Left cardiac atrium (tissue), 4 donors: Measurements from ENCODE around the gene RNF26. TPM values are rescaled to one million over a fixed set of nuclear protein-coding genes. Genes with fewer than 3 reads are reported as not detected.

ENCODE experiments used
- ATAC-seq, 2 donors: fragments of 200-7000 bp; cut with Tn5 transposase; one replicate each; pipeline ENCODE4 v1.9.1; 2020; ENCODE audit warnings: mild to moderate bottlenecking in 2 of 2, moderate library complexity in 2 of 2
- DNase-seq: peaks from one replicate; pipeline ENCODE4 v3.0.0-alpha.2; 2020
- intact Hi-C, 2 donors: fragments of 100-400 bp; cut with DNase I; formaldehyde crosslinking; loops; one replicate each; pipeline versions ENCODE4 v1.14.1 to v1.15.1; 2022 to 2023
- total RNA-seq, 2 donors: library from RNA; stranded (reverse); fragmentation: NEBNext Ultra II Directional; extraction: Animal tissue kit (Norgen Biotek cat#: 25700); gene quantifications; one replicate each; pipeline ENCODE4 v1.2.1, GENCODE V29; 2021
- donor health status: DM: no; HTN: yes; CAD: no.
- donor health status: DM: no; HTN: yes; CAD: no; lungs with severe emphysema.
- donor health status: DM: yes; HTN: yes; CAD: no.
- donor health status: Dilated cardiomyopathy.

RNF26 gene
- total RNA-seq, 2 donors from 2014 or later = 13.2 to 14.1 TPM

- DNase-seq (no peak), ATAC-seq (no peak)
- intact Hi-C loops = no loop called here
Measured at GRCh38 chr11:119344291-119345010, 10.1 kb downstream of the RNF26 start.

GRCh38 chr11:119345685-119346084 is 11.4 kb downstream of the RNF26 start:
- no peak for ATAC-seq
- no peak for DNase-seq
- intact Hi-C loops = no loop called here

DNA sequence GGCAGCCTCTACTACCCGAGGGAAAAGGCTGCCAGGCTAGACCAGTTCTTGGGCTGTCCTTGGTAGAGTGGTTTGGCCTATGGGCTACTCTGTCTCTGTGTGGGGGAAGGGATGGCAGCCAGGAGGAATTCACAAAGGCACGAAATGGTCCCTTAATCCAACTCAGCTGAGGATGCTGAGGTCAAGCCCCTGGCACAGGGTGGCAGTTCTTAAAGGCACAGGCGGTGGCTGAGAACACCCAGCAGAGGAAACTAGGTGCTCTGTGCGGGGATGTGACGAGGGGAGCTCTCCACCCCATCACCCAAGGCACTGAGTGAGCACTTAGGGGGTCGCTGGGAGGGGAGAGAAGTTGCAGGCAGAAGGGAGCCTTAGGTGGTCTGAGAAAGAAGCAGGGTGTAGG is 12.3 kb downstream of the RNF26 start, which contains the start of gene MFRP:
Gene MFRP (minus strand): TSS at position 101 of the 400 bp plus-strand sequence. CDS start 192 bp downstream, outside the sequence.
- intact Hi-C loops = no loop called here
- DNase-seq = no peak
- ATAC-seq = no peak

- ATAC-seq (peak in 1 of 2 donors; percentile 34), DNase-seq (no peak)
- intact Hi-C loops = no loop called here
Measured at GRCh38 chr11:119347242-119347641, 12.9 kb downstream of the RNF26 start.

DNA sequence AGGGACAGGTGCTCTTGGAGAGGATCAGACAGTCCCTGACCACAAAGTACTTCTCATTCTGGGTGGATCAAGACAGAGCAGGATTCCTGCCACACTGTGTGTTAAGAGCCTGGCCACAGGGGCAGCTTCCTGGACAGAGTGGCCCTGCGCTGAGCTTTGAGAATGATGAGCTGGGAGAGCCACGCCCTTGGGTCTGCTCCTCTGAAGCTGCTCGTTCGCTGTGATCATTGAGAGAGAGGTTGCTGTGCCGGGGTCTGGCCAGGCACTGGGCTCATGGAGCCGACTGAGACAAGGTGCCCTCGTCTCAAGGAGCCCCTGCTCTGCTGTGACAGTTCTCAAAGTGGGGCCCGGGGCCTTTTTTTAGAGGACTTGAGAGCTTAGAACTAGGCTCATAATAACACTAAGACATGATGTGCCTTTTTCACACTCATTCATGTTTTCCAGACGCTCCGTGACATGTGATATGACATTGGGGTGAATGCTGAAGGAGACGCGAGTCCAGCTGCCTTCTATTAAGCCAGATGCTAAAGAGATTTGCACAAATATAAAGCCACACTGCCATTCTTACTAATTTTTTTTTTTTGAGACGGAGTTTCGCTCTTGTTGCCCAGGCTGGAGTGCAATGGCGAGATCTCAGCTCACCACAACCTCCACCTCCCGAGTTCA is 13.7 kb downstream of the RNF26 start:
- intact Hi-C loops = no loop called here
- ATAC-seq = no peak
- no peak for DNase-seq

- ATAC-seq = no peak
- intact Hi-C loops = no loop called here
- DNase-seq = no peak
Measured at GRCh38 chr11:119350302-119350701, 16.0 kb downstream of the RNF26 start.

DNA sequence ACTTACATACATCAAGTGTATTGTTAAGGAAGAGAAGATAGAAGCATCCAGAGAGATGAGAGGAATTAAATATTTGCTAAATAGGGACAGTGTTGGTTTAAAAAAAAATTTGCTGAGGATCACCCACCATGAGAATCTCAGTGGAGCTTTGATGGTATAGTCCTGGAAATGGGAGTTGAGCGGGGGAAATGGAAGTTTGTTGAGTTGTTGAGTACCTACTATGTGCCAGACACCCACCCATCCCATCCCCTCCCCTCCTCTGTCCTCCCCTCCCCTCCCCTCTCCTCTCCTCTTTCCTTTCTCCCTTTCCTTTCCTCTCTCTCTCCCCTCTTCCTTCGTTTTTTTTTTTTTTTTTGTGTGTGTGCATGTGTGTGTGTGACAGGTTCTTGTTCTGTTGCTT is 16.9 kb downstream of the RNF26 start:
- DNase-seq (no peak), ATAC-seq (no peak)
- intact Hi-C loops = no loop called here

GRCh38 chr11:119352857-119353260 is 18.5 kb downstream of the RNF26 start:
- ATAC-seq = peak in 1 of 2 donors; percentile 28
- DNase-seq = peak; percentile 38
- intact Hi-C loops = no loop called here

GRCh38 chr11:119355091-119355843 is 20.9 kb downstream of the RNF26 start:
- ATAC-seq = no peak
- DNase-seq = no peak
- intact Hi-C loops = loop anchor here in 1 of 2 donors (5.0 kb wide), 1 partner anchor 117 kb away; no protein-coding TSS in a partner anchor

DNA sequence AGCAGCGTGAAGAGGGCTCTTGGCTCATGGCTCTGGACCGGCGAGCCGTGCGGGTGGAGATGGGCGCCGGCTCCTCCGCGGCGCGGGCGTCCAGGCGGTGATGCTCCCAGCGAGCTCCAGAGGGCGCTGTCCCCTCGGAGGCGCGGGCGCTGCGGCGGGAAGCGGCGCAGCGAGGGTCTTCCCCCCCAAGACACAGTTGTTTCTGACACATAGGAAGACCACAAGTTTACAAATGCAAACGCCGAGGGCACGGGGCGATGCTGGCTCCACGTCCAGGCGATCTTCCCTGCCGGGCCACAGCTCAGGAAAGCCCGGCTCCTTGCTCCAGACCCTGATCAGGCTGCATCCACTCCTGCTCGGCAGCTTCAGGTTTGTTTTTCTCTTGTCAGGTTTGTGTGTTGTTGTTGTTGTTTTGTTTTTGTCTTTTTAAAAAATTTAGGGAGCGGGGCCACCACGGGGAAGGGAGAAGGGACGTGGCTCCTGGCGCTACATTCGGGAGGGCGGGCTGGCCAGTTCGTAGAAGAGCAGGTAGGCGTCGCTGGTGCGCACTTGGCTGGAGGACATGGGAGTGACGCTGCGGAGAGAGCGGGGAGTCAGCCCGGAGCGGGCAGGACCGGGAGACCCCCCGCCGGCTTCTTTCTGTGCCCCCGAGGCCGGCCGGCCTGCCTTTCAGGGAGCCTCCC is 22.2 kb downstream of the RNF26 start:
- intact Hi-C loops = loop anchor here in 1 of 2 donors (2.0 to 5.0 kb wide), 3 partner anchors 16 to 116 kb away; partner anchors contain the start of gene USP2

DNA sequence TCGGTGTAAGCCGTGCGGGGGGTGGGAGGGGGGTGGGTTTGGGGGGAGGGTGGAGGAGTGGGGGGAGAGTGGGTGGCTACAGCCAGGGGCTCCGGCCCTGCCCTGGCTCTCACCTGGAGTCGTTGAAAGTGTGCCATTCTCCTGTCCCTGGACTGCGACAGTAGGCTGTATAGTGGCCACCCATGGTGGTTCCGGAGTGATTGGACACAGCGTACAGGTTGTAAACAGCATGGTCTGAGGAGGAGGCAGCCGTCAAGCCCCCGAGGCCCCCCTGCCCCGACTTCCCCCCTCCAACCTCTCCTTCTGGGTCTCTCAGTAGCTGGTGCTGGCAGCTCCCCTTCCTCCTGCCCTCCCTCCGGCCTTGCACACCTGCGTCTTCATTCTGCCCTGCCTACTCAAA is 22.7 kb downstream of the RNF26 start:
- DNase-seq (no peak), ATAC-seq (no peak)
- intact Hi-C loops = loop anchor here in 1 of 2 donors (2.0 to 5.0 kb wide), 3 partner anchors 16 to 115 kb away; partner anchors contain the start of gene USP2

More for the DNA sequence above, 22.2 kb downstream of the RNF26 start:
- DNase-seq (peak; percentile 88), ATAC-seq (peak; percentile 79 to 84)

DNA sequence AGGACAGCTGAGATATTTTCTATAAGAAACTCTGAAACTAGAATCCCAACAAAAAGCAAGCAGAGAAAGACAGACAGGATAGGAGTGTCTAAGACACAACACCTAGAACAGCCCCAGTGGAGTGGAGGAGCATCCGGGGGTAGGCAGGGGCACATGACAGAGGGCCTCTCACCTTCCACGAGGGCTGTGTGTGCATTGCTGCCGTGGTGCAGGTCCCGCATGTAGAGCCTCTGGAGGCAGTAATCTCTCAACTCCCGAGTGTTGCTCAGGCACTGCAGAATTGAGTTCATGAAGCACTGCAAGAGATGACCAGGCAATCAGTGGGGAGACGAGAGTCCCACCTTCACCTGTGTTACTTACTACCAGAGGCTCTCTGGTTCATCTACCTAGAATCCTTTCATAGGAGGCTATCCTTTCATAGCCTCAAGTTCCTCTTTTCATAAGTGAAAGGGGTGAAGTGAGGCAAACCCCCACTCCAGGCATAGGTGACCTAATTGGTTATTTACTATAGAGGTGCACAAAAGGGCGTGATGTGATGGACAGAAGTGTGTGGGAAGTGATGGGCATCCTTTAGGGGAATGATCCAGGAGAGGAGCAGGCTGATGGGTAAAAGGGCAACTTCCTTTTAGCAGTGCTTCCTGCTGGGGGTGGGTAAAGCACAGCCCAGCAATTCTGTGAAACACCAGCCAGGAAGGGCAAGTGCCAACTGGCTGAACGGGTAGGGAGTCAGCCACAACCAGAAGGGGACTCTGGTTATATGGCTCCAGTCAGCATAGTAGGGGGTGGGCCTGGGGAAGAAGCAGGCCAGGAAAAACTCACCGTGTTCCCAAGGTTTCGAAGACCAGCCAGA is 25.3 kb downstream of the RNF26 start:
- ATAC-seq (no peak), DNase-seq (no peak)
- intact Hi-C loops = loop anchor here in 1 of 2 donors (5.0 kb wide), 1 partner anchor 113 kb away; no protein-coding TSS in a partner anchor

- DNase-seq = peak; percentile 69
Measured at GRCh38 chr11:119361056-119361787, 26.9 kb downstream of the RNF26 start.

DNA sequence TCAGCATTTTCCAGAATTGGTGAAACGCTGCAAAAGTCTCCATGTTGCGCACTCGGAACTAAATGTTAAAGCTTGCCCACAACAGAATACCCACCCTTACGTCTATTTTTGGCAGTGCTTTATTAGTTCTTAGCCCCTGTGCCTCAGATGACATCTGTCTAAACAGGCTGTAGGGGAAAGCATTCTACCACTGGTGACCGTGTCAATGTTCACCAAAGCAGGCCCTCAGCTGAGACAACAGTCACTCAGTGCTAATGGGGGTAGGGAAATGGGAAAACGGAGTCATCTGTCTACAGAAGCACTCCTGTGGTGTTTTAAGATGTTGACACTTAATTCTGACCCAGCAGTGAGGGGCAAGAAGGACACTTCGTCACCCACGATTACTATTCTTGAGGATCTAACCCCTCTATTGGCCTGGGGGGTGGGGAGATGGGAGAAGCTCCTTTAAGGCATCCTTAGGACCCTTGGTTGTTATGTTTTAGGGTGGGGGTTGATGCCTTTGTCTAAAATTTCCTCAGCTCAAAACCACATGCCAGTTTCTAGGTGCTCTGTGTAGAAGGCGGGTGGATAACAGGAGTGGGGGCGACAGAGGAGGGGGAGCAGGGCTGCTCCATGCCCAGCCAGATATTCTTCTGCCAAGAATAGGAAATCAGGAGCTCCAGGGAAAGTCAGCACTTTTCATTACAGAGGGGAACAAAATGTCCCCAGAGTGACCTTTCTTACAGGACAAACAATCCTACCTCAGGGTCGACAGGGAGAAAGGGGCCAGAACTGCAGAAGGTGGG is 27.8 kb downstream of the RNF26 start:
- ATAC-seq (no peak), DNase-seq (peak; percentile 11)
- intact Hi-C loops = no loop called here

More at GRCh38 chr11:119361056-119361787, 26.9 kb downstream of the RNF26 start:
- ATAC-seq = peak; percentile 72 to 85
- intact Hi-C loops = no loop called here

DNA sequence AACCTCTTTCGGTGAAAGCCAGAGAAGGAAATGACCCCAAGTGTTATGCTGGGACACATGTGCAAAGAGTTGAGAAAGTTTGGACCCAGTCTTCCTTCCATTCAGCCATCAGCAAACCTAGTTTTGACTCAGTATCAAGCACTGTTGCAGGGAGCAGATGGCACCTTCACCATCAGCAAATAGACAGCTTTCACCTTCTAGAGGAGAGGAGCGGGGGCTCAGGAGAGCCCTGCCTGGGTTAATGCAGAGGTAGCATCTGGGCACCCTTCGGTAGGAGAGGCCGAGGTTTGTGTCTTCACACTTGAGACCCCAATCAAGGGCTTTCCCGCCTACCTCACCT is 28.4 kb downstream of the RNF26 start:
- ATAC-seq (no peak), DNase-seq (no peak)
- intact Hi-C loops = no loop called here

DNA sequence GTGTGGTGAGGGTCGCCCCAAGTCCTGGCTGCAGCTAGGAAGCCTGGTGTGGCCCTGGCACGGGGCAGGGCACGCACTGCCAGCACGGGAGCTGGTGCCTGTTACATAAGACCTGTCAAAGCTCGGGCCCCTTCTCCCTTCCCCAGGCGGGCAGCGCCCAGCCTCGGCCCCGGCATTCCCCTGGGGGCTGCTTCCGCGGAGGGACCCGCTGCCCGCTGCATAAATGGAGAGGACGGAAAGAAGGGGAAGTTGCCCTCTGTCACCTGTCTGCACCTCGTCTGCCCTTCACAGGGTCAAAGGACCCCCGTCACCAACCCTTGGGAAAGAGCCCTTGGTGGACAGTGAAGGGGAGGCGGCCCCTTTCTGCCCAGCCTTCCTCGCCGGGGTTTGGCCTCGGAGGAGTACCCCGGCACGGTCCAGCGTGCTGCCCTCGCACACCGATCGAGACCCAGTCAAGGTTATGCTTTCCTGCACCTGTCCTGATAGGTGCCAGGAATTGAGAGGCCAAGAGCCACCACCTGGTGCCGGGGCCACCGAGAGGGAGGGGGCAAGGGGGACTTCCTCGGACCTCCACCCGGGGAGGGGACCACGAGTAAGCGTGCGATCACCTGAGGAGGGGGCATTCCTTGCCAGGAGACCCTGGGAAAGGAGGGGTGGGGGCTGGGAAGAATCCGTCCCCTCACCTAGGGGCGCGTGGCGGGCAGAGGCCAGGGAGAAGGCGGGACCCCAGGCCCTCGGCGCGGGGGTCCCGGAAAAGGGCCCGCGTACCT is 28.9 kb downstream of the RNF26 start:
- intact Hi-C loops = no loop called here
- ATAC-seq = peak in 1 of 2 donors; percentile 2
- peak; percentile 33 for DNase-seq
